HG03439 (cell line): ENCODE measurements around the gene EML3.
"Not testable (repeated sequence)": the region's sequence is repeated elsewhere in the genome, so short reads cannot be mapped to it uniquely, and the experiment has no call there.

Source experiments
- ATAC-seq: cut with Tn5 transposase; IDR thresholded peaks from one replicate; pipeline ENCODE4 v1.9.1; 2021; ENCODE audit warnings: mild to moderate bottlenecking, moderate library complexity; ENCODE audit not compliant: unreplicated experiment

Gene EML3

DNA sequence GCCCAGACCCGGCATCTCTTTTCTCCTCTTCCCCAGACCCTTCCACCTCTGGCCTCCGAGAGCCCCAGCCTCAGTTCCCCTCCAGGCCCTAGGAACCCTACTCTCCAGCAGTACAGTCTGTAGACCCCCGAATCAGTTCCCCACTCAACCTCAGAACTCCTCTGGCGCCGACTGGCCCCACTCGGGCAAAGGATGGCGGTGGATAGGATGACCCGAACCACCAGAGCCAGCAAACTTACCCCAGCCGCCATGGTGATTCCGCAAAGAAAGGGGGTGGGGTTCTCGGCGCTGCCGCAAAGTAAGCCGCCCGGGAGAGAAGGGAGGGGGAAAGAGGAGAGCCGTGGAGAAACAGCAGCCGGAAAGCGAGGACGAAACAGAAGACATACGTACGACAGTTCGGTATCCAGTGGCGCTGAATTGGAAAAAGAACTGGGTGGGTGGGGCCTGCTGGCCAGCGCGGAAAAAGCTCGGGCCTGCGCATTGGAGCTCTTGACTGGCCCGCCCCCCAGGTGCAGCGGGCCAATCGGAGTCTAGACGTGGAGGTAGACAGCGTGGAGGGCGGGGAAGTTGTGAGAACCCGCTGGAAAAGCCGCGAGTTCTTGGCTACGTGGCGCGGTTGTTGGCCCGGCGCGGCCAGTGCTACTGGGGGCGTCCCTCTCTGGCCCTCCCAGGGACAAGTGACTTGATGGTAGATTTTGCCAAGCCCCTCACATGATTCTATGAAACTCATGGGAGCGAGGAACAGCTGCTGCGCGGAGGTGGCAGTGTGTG lies 38.8 kb downstream of the EML3 start, which contains the start of gene EEF1G:
Gene EEF1G (minus strand): TSS at position 300 of the 771 bp plus-strand sequence. CDS start 49 bp downstream, at position 251.
- peak; percentile 86 for ATAC-seq

DNA sequence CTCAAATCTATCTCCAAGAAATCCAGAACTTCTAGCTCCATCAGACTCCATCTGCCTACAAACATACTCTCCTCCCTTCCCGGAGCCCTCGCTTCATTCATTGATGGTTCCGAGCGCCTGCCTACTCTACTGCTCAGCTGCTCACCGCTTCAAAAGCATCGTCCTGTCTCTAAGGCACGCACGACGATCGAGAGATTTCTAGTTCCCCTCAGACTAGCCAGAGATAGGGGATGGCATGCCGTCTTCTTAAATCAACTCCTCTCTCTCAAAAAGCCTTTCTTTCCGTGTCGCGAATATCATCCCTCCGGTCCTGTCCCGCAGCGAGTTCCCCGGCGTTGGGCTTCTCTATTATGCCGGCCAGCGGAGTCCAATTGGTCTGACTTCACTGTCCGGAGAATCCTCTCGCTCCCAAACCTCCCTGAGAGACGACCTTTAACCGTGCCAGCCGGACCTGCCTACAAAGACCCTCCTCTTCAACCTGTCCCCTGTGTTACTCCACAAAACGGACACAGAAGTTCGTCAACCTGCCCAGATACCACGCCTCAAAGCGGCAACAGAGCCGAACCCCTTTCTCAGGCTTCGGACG lies 39.5 kb downstream of the EML3 start:
- ATAC-seq, result no peak

DNA sequence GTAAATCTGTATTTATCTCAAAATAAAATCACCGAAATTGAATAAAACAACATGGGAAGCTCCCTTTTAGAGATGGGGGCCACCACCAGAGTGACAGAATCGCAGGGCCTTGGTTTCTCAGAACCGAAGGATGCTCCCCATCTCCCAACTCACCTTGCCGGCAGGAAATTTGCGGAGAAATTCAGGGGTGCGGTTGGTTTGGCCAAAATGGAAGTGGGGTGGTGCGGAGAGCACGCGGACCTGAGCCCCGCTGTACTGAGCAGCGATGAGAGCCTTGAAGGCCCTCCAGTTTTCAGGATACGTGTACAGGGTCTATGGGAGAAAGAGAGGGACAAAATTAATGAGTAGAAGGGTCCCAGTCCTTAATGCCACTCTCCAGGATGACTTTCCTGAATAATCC lies 40.1 kb downstream of the EML3 start:
- no peak for ATAC-seq

DNA sequence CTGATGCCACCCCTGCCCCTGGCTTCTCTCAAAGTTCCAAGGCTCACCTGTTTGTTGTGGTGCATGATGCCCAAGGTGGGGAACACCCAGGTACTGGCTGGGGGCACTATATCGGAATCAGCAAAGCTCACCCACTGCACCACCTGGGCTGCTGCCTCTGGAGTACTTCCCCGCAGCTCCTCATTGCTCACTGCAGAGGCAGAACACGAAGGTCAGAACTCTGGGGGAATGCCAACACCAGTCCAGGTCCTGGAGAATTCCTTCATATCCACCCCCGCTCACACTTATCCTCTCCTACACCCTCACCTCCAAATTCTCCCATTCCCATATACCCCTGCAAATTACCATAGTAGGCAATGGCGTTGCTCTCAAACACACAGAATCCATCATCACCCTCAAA lies 41.1 kb downstream of the EML3 start:
- not testable (repeated sequence) for ATAC-seq

DNA sequence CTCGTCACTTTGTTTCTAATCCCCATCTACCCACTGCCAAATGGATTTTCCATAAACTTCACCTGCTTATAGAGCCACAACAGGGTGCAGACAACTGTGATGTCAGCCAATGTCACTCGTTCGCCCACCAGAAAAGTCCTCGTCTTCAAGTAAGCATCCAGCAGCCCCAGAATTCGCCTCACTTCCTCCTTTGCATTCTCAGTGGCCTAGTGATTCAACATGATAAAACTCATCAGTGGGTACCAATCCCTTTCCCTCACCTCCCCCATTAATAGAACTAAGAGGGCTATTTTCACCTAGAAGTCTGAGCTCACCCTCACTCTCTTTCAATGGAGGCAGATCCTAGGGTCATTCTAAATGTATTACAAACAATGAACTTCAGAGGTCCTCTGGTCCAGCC lies 41.7 kb downstream of the EML3 start:
- ATAC-seq, result not testable (repeated sequence)

DNA sequence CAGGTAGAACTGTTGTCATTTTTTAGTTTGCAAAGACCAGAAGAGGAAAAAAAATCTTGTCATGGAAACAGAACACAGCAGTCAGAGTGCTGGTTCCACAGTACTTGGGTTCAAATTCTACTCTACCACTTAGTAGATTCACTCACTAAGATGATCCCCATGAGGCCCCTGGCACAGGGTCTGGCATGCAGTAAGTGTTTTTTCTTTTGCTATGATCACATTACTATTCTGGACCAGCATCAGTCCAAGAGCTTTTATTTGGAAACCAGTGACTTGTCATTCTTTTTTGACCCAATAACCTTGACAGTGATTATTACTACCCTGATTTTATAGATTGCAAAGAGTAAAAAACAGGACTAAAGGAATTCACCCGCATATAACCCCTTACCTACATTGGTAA lies 43.0 kb downstream of the EML3 start:
- ATAC-seq, result no peak

DNA sequence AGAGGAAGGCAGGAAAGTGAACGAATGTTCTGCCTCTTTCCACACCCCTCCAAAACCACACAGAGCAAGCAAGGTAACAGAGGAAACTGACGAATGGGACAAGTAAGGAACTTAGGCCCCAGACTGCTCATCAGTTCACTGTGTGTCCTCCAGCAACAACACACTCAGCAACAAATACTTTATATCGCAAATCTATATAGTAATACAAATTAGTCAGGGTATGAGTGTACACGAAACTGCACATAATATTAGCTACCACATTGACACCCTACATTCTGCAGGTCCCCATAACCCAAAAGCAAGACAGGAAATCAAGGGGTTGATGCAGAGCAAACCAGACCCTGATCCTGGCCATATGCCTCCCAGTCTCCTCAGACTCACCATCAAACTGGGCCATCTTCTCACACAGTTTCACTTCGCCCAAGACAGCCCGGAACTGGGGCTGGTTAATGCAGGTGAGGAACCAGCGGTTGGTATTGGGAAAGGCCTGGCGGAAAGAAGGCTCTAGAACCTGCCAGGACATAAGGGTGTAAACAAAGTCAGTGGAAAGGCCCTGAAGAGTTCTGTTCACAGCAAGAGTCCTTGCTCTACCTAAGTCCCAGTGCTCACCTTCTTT lies 45.4 kb downstream of the EML3 start:
- ATAC-seq, result no peak

DNA sequence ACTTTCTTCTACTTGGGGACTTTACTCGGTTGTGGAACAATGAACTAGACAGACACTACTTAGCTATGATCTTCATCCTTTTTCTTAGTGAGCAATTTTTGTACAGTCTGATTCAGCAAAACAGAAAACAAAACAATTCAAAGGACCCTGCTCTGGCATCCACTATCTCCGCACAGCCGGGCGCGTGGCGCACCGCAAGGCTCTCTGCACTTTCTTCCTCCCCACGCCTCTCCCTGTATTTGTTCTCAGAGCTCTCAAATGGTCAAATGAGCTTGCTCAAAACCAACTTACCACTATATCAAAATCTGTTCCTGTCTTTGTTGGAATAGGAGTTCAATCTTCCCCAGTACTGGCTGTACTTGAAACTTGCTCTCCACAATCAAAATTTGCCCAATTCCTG lies 46.3 kb downstream of the EML3 start:
- ATAC-seq, result no peak

DNA sequence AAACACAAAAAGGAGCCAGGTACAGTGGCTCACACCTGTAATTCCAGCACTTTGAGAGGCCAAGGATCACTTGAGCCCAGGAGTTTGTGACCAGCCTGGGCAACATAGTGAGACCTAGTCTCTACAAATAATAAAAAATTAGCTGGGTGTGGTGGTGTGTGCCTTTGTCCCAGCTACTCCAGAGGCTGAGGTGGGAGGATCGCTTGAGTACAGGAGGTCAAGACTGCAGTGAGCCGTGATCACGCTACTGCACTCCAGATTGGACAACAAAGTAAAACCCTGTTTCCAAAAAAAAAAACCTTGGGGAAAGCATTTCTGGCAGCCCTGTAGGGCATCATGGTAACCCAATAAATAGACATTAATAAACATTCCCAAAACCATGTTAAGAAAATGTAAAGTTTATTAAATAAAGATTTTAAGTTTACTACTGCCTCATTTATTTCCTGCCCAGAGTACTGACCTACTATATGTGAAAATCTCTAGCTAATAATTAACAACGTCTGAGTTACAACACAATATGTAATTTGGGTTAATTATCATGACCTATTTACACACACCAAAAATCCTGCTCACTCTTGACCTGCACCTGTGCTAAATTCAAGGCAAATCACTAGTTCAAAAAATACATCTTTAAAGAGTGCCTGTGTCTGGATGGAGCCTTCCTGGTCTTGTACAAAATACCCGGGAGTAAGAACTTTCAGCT lies 47.3 kb downstream of the EML3 start:
- ATAC-seq, result no peak

DNA sequence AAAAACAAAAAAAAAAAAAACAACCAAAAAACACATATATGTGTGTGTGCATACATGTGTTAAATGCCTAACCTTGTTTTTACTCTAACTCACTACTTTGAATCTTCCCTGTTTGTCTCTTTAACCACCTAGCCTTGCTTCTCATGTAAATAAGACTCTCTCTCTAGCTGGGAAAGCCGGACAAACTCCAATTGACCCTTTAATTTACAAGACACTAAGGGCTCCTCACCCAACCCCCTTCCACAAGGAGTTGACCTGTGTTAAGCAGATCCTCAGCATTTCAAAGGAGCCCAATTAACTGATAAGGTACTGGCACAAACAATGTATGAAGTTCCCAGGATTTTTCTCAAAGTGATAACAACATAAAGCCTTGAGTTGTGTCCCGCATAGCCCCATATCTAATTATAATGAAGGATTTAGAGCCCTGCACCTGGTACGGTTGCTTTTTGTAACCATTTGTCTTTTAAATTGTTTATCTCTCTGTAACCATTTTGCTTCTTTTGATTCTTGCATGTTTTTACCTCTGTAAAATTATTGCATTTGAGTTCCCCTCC lies 50.8 kb downstream of the EML3 start:
- not testable (repeated sequence) for ATAC-seq

DNA sequence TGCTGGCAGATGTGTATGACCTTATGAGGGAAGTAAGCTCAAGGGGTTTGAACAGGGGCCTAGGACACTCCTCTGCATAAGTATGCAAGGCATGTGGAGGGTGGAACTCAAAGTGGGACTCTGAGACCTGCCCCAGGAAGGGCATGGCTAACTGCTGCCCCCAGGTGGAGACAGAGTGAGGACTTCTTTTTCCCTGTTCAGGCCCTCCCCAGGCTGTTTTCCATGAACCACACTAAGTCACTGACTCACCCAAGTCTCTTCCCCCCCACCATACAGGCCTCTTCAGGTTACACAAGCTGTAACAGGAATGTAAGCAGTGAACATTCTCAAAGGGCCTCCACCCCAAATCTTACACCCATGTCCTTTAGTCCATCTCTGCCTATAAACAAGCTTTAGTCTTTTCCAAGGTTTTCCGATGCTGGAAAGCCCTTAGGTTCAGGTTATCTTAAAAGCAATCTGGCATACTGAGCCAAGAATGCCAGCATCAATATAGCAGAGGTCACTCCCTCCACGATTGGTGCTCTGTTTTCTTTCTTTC lies 51.9 kb downstream of the EML3 start:
- no peak for ATAC-seq

DNA sequence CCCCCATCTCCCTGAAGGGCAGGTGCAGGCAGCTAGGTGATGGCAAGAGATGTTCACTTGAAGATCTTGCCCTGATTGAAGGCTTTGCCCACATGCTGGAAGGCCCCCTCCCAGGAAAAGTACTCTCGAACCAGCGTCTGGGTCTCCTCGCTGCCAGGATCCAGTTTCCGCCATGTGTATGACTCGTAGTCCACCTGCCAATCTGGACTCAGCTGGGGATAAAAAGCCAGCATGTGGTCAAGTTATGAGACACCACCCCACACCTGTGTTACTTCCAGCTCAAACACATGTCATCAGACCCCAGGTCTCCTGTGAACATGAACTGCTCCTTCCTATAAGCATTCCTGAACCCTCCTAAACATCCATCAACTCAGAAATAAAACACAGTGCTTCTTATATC lies 52.9 kb downstream of the EML3 start:
- ATAC-seq, result not testable (repeated sequence)

DNA sequence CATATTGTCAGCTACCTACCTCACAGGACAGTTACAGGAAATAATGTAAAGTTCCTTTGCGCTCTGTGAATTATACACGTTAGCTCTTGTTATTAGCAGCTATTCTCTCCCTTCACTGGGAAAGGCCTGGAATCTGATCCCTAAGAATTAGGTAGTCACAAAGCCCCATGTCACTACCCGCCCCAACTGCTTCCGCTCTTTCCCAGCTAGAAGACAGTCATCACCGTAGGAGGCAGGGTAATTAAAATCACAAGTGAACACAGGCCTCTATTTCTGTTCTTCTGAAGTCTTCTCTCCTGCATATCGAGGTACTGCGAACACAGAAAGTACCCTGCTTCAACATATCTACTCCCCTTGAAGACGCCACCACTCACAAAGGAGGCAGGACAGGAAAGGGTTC lies 53.4 kb downstream of the EML3 start:
- ATAC-seq, result no peak

DNA sequence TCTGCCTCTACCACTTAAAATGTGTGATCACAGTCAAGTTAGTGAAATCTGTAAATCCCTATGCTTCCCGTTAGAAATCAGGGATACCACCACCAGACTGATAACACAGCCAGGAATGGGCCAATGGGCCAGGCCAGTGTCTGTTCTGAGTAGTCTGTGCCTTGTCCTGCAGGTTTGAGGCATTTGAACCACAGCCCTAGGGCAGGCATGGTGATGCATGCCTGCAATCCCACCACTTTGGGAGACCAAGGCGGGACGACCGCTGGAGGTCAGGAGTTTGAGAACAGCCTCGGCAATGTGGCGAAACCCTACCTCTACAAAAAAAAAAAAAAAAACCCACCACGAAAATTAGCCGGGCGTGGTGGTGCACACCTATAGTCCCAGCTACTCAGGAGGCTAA lies 53.9 kb downstream of the EML3 start:
- no peak for ATAC-seq

DNA sequence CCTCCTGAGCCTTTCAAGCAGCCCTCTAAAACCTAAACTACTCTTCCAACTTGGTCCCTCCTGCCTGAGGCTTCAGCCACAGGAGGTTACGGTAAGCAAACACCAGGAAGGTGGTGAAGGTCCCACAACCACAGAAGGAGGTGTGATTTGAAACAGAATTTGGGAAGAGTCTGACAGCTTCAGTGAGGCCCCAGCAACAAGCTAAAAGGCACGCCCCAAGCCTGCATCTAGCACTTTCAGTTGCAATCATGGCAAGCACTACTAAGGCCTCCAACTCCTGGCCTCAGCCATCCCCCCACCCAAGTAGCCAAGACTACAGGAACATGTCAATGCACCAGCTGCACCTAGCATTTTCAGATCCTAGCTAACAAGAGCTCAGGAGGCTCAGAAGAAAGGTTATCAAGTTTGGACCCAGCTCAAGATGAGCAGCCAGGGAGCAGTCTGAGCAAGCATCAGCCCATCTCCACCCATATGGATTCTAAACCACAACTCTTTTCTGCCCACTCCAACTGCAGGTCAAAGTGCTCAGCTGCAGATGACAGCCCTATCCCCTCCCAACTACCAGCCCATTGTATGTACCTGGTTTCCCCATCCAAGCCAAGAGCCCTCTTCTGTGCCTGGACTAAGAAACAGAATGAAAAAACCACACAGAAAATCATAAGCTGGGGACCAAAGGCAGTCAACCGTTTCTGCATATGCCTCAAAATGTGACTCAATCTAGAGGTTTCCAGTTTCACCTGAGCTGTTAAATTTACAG lies 55.5 kb downstream of the EML3 start:
- no peak for ATAC-seq

DNA sequence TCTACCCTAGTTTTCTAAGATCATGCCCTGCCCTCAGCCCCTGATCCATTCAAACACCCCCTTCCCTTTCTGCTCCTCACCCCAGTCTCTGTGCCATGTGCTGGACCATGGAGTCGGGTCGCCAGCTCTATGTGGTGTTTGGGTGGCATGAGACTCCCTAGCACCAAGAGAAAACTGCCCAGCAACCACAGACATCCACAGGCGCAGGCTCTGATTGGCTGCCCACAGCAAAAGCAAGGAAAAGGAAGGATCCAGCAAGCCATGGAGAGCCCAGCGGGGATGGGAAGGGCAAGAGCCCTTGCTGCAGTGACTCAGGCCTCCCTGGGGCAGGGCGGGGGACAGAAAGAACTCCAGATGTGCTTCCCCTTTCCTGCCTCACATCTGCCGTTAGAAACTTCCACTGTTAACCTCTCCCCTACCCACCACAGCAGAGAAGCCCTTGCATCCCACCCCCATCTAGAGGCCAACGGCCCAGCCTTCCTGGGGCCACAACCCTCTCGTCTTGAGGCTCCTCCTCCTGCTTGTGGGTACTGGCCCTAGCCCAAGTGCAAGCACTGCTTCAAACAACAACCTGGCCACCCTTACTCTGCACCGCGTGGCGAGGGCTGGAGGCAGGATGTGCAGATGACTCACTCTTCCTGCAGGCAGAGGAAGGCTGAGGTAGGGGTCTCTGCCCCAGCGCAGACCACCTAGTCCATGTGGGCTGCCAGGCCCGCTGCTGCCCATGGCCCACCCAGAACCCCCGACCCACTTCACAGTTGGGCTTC lies 56.3 kb downstream of the EML3 start:
- no peak for ATAC-seq

DNA sequence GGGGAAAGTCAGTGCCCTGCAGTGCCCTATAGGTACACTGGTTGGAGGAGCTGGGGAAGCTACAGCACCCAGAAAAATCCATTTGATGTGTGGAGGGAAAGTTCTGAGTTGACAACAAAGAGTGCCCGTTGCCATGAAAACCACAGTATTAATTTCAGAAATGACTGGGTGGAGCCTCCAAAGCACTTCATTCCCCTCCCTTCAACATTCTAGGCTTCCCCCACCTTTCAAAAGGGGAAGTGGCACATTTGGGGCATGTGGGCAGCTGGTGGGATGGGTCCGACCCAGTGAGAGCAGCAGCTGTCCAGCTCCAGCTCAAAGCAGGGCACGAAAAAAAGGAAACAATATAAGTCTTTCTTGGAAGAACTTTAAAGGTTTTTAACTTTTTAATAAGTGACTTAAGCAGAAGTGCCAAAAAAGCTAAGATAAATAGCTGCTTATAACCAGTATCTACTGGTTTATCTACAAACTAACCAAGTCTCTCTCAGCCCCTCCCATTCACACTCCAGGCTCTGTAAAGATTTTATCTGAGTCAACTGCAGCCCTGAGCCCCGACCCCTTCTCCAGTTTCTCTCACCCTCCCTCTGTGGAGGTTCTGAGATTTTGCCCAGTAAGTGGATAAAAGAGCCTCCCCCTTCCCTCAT lies 57.0 kb downstream of the EML3 start:
- peak; percentile 43 for ATAC-seq

DNA sequence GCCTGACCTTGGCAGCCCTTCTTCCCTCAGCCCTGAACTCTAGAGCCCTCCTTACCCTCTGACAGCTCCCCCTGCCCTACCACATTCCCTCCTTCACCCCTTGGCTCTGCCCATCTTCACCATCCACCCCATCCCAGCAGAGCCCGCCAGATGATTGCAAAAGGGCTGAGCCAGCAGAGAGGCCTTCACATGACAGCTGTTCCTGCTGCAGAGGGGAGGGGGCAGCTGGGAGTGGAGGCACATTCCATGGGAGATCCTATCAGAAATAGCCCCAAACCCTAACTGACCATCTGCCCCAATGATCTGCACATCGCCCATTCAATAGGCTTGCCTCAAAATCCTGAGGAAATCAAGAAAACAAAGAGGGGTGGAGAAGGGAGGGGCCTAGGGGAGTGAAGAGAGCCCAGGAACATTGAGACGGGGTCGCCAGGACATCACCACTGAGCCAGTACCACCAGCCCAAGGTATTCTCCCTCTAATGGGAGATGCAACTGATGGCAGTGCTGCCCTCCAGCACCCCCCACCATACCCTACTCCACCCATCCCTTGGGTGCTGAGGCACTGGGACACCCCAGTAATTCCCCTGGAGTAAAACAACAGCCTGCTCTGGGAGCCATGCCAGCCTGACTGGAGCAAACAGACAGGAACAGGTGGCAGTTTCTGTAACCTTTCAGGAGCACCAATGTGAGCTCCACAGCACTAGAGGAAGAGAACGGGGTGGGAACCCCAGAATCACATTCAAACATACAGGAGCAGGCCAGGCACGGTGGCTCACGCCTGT lies 58.0 kb downstream of the EML3 start:
- ATAC-seq, result no peak
